Gastroesophageal sphincter (tissue), 4 donors: ENCODE results near the gene FCGR2B. TPM values are rescaled to one million over a fixed set of nuclear protein-coding genes. Genes with fewer than 3 reads are reported as not detected.

Source experiments
- ATAC-seq: fragments of 150-250 bp; one replicate; pipeline ENCODE4 v1.9.1; 2016; ENCODE audit warnings: mild to moderate bottlenecking, moderate library complexity
- H3K27ac ChIP-seq, 4 donors: fragments of 200-600 bp; sonication (generic) in 3 of 4; 1 replicate in 3 of 4; 2 replicates in 1 of 4; pipeline ENCODE4 v1.5.1; 2016 to 2019
- H3K27me3 ChIP-seq: fragments of 200-600 bp; sonication (generic); one replicate; pipeline ENCODE4 v1.5.1; 2019
- H3K36me3 ChIP-seq, 2 donors: fragments of 200-600 bp; sonication (generic); one replicate each; pipeline ENCODE4 v1.5.1; 2019; ENCODE audit warnings: control low read depth in 1 of 2
- H3K4me1 ChIP-seq, 3 donors: fragments of 200-600 bp; sonication (generic); 1 replicate in 2 of 3; 2 replicates in 1 of 3; pipeline ENCODE4 v1.5.1; 2016 to 2019; ENCODE audit warnings: control low read depth in 2 of 3
- H3K4me3 ChIP-seq, 2 donors: fragments of 200-600 bp; sonication (generic); one replicate each; pipeline ENCODE4 v1.5.1; 2019; ENCODE audit warnings: mild to moderate bottlenecking in 1 of 2, moderate library complexity in 1 of 2
- H3K9me3 ChIP-seq, 3 donors: fragments of 200-600 bp; sonication (generic); one replicate each; pipeline ENCODE4 v1.5.1; 2017 to 2019; ENCODE audit warnings: control low read depth in 2 of 3
- EP300 ChIP-seq: sonication (generic); formaldehyde crosslinking; IDR thresholded peaks from one replicate; pipeline ENCODE4 v1.6.1; 2017; ENCODE audit warnings: antibody characterized with exemption, mild to moderate bottlenecking
- POLR2A ChIP-seq, 2 donors: fragments of 450-650 bp; IDR thresholded peaks; one replicate each; pipeline ENCODE4 v1.6.1; 2017; ENCODE audit warnings: antibody characterized with exemption in 2 of 2, mild to moderate bottlenecking in 2 of 2, moderate library complexity in 1 of 2
- POLR2AphosphoS5 ChIP-seq: sonication (generic); formaldehyde crosslinking; IDR thresholded peaks from one replicate; pipeline ENCODE4 v1.6.1; 2017; ENCODE audit warnings: antibody characterized with exemption
- WGBS, 2 donors: methylation state at CpG; one replicate each; pipeline ENCODE4 v1.1.5; 2018; ENCODE audit warnings: low coverage in 1 of 2; 5-methylcytosine and 5-hydroxymethylcytosine counted together
- total RNA-seq, 4 donors: library from RNA; depleted of rRNA; stranded (reverse); fragments of >200 nt; gene quantifications; one replicate each; pipeline ENCODE4 v1.1.0, GENCODE V29; 2016
- TF ChIP-seq, protein P1 (sequence below), 4 experiments: fragments of 200-600 bp in 2 of 4; fragments of 450-650 bp in 2 of 4; sonication (generic) in 1 of 4; IDR thresholded peaks; one replicate each; pipeline ENCODE4 v1.5.1; 2017 to 2019; ENCODE audit warnings: antibody characterized with exemption in 4 of 4, mild to moderate bottlenecking in 2 of 4, moderate library complexity in 2 of 4

Gene FCGR2B
- total RNA-seq, 4 donors from 2014 or later: 10.1 to 30.9 (median 20.6) TPM

DNA sequence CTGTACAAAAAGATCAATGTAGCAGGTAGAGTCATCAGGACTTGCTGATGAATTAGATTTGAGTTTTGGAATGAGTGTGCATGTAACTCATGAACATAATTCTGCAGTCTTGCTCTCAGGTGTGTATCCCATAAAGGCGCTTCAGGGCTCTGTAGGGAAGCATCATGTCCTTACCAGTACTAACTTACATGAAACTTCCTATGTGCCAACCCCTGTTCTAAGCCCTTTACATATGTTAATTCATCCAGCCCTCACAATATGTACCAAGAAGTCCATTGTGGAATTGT, 56.3 kb downstream of the FCGR2B start:
- Histone ChIP-seq H3K9me3 (no peaks in the 10 kb centered on the region), H3K27me3 (peaks cover 64% of the 10 kb centered on the region), H3K4me3 (no peak overlapping the region), H3K36me3 (no peaks in the 10 kb centered on the region), H3K27ac (no peak overlapping the region), H3K4me1 (no peaks in the 10 kb centered on the region)
- WGBS, 2 donors: 100% methylated on average over 1 of the region's 1 CpG
- TF ChIP-seq EP300: no peak
- no peak for TF ChIP-seq POLR2AphosphoS5
- TF ChIP-seq POLR2A (IDR thresholded peaks at IDR 0.05): no peak
- TF ChIP-seq, protein P1, sequence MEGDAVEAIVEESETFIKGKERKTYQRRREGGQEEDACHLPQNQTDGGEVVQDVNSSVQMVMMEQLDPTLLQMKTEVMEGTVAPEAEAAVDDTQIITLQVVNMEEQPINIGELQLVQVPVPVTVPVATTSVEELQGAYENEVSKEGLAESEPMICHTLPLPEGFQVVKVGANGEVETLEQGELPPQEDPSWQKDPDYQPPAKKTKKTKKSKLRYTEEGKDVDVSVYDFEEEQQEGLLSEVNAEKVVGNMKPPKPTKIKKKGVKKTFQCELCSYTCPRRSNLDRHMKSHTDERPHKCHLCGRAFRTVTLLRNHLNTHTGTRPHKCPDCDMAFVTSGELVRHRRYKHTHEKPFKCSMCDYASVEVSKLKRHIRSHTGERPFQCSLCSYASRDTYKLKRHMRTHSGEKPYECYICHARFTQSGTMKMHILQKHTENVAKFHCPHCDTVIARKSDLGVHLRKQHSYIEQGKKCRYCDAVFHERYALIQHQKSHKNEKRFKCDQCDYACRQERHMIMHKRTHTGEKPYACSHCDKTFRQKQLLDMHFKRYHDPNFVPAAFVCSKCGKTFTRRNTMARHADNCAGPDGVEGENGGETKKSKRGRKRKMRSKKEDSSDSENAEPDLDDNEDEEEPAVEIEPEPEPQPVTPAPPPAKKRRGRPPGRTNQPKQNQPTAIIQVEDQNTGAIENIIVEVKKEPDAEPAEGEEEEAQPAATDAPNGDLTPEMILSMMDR (IDR thresholded peaks at IDR 0.05): no peak
- ATAC-seq: no peak

DNA sequence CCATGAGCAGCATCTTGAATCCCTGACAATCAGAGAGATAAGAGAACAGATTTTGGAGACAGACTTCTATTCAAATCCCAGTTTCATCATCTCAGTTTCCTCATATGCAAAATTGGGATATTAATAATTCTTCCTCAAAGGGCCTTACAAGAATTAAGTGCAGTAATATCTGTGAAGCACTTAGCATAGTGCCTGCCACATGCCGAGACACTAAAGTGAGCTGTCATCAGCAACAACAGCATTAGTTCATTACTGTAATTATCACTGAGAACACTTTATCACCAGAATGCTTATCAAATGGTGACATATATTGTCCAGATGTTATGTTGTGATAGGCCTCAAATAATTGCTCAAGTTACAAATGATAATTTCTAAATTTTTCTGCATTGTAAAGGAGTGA, 57.5 kb downstream of the FCGR2B start:
- peaks cover 0 to 4% (median under 1%) of the 10 kb centered on the region in 3 donors for H3K4me1 ChIP-seq
- H3K36me3 ChIP-seq: no peaks in the 10 kb centered on the region
- no peak overlapping the region for H3K27ac ChIP-seq
- H3K27me3 ChIP-seq: peaks cover 56% of the 10 kb centered on the region
- H3K9me3 ChIP-seq: no peaks in the 10 kb centered on the region
- ATAC-seq: no peak
- no peak overlapping the region for H3K4me3 ChIP-seq
- TF ChIP-seq POLR2AphosphoS5 (no peak), EP300 (no peak), POLR2A (IDR thresholded peaks at IDR 0.05) (no peak)
- TF ChIP-seq, protein P1 (IDR thresholded peaks at IDR 0.05): no peak
- 60 to 100% methylated on average over 1 of the region's 1 CpG for WGBS, 2 donors

DNA sequence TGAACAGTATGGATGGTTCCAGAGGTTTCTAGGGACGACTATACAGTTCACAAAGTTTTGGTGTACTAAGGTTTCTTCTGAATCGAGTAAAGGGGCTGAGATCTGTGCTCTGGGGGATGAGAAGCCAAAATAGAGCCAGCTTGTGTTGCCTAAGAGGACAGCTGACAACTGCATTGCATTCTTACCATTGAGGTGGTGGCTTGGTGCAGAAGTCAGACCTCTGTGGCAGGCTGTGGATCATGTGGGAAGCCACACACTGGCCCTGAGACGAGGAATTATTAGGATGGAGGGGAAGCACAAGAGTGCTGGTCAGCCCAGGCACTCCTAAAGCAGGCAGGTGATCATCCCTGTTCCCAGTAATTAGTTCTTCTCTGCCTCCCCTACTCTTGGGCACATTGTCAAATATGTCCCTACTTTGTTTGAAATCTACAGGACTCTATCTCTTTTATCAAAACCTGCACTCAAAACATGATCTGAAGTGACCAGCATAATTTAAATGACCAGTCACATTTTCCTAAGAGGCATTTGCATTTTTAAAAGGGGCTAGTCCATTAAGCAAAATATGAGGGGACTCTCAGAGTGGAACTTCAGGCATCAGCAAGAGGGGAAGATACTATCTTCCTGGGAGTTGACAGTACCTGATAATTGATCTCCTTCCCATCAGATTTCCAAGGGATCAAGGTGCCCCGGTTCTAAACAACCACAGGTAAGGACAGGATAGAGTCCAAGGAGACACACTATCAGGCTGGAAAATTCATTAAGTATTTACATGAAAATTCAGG, 58.2 kb downstream of the FCGR2B start, which contains the start of gene FCRLB:
Gene FCRLB, plus strand, starts transcription at position 589 of the 782 bp plus-strand sequence. CDS start 1,129 bp downstream, outside the sequence.
- H3K4me1 ChIP-seq: peaks cover 0 to 11% (median 4%) of the 10 kb centered on the region in 3 donors
- WGBS, 2 donors: 45 to 47% methylated on average over 3 of the region's 4 CpGs
- no peak within 1 kb of the TSS for H3K27ac ChIP-seq
- no peak for ATAC-seq
- no peaks in the 10 kb centered on the region for H3K9me3 ChIP-seq
- no peaks in the 10 kb centered on the region for H3K36me3 ChIP-seq
- H3K27me3 ChIP-seq: peaks cover 48% of the 10 kb centered on the region
- TF ChIP-seq POLR2AphosphoS5: no peak
- no peak for TF ChIP-seq EP300
- TF ChIP-seq POLR2A (IDR thresholded peaks at IDR 0.05): no peak
- TF ChIP-seq, protein P1 (IDR thresholded peaks at IDR 0.05): no peak
- no peak within 1 kb of the TSS for H3K4me3 ChIP-seq

DNA sequence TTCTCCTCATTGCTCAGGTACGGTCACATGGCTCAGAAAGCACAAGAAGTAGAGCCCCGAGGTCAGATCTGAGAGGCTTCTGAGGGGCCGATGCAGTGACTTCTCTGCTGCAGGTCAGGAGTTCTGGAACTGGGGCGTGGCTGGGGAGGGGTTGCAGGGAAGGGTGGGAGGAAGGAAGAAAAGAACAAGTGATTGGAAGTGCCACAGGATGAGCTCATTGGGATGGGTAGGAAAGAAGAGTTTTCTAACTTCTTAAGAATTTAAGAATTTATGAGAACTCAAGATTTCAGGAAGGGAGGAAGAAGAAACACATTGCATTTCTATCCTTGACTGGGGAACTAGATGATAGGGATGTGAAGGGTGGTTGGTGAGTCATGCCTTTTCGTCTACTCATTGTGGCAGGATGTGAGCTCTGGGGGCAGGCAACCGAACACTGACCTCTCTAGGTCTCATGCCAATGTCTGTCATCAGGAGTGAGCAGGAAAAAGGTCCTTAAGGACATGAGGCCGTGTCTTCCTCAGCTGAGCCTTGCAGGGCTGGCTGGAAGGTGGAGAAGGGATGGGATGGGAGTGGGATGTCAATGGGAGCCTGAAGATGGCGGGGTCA, 58.9 kb downstream of the FCGR2B start:
- Histone ChIP-seq H3K36me3 (no peaks in the 10 kb centered on the region), H3K27ac (no peak overlapping the region), H3K9me3 (no peaks in the 10 kb centered on the region), H3K27me3 (peaks cover 46% of the 10 kb centered on the region), H3K4me3 (no peak overlapping the region), H3K4me1 (peaks cover 0 to 14% (median 4%) of the 10 kb centered on the region in 3 donors)
- WGBS, 2 donors: 42 to 49% methylated on average over 6 to 8 of the region's 8 CpGs
- no peak for TF ChIP-seq EP300
- ATAC-seq: no peak

DNA sequence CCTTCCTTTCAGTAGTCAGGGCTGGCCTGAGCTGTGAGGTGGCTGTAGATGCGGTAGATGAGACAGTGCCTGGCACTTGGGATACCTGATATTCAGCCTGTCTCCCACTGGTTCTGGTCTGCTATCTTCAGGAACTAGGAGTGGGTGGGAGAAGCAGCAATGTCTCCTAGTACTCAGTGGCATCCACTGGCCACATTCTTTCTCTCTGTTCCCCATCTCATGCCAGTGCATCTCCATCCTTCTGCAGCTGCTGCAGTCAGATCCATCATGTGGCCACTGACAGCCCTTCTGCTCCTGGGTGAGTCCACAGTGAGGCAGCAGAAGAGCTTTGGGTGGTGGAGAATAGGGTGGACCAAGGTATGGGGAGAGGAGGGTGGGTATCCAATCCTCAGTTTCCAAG, 59.5 kb downstream of the FCGR2B start:
- 86 to 100% methylated on average over 1 of the region's 1 CpG for WGBS, 2 donors
- Histone ChIP-seq H3K4me1 (peaks cover 0 to 17% (median 4%) of the 10 kb centered on the region in 3 donors), H3K4me3 (no peak overlapping the region), H3K27ac (no peak overlapping the region), H3K27me3 (peaks cover 45% of the 10 kb centered on the region), H3K36me3 (no peaks in the 10 kb centered on the region), H3K9me3 (no peaks in the 10 kb centered on the region)
- no peak for ATAC-seq
- TF ChIP-seq EP300: no peak
- no peak for TF ChIP-seq POLR2A (IDR thresholded peaks at IDR 0.05)
- TF ChIP-seq, protein P1 (IDR thresholded peaks at IDR 0.05): no peak
